Lung (tissue), 12 donors: ENCODE results near the gene TTC4. TPM values are rescaled to one million over a fixed set of nuclear protein-coding genes. Genes with fewer than 3 reads are reported as not detected.

Source experiments
- ATAC-seq: fragments of 200-7000 bp; cut with Tn5 transposase; one replicate; pipeline ENCODE4 v1.9.1; 2020; ENCODE audit warnings: moderate number of reproducible peaks; ENCODE audit not compliant: insufficient read depth, low FRiP score
- DNase-seq, 3 donors: peaks; one replicate each; pipeline ENCODE4 v3.0.0-alpha.2; 2013 to 2017
- H3K27ac ChIP-seq, 2 donors: one replicate each; pipeline ENCODE4 v1.5.1; 2013; ENCODE audit warnings: mild to moderate bottlenecking in 2 of 2, moderate library complexity in 2 of 2, control low read depth in 1 of 2, inconsistent platforms in 1 of 2, low read depth in 1 of 2, low read length in 1 of 2
- H3K27me3 ChIP-seq, 3 donors: one replicate each; pipeline ENCODE4 v1.5.1; 2013; ENCODE audit warnings: low read length in 2 of 3; ENCODE audit not compliant: control insufficient read depth in 3 of 3, insufficient read depth in 3 of 3
- H3K36me3 ChIP-seq, 4 donors: one replicate each; pipeline ENCODE4 v1.5.1; 2013; ENCODE audit warnings: low read length in 4 of 4, mild to moderate bottlenecking in 1 of 4, moderate library complexity in 1 of 4; ENCODE audit not compliant: control insufficient read depth in 4 of 4, insufficient read depth in 4 of 4
- H3K4me1 ChIP-seq, 5 donors: one replicate each; pipeline ENCODE4 v1.5.1; 2013; ENCODE audit warnings: low read length in 5 of 5, mild to moderate bottlenecking in 2 of 5, moderate library complexity in 1 of 5; ENCODE audit not compliant: control insufficient read depth in 5 of 5, insufficient read depth in 5 of 5
- H3K4me3 ChIP-seq: one replicate; pipeline ENCODE4 v1.5.1; 2013; ENCODE audit warnings: mild to moderate bottlenecking, control low read depth, moderate library complexity
- H3K9ac ChIP-seq, 2 donors: one replicate each; pipeline ENCODE4 v1.5.1; 2013; ENCODE audit warnings: low read length in 2 of 2, control low read depth in 1 of 2; ENCODE audit not compliant: insufficient read depth in 1 of 2
- H3K9me3 ChIP-seq, 4 donors: one replicate each; pipeline ENCODE4 v1.5.1; 2013; ENCODE audit warnings: low read length in 3 of 4, mild to moderate bottlenecking in 1 of 4, moderate library complexity in 1 of 4; ENCODE audit not compliant: control insufficient read depth in 4 of 4, insufficient read depth in 3 of 4
- CTCF ChIP-seq: IDR thresholded peaks from 2 replicates; pipeline ENCODE4 v1.5.1; 2012; ENCODE audit warnings: mild to moderate bottlenecking; ENCODE audit errors: control extremely low read depth, extremely low read depth
- WGBS, 2 donors: extraction: QIAGEN DNeasy Blood & Tissue Kit; methylation state at CpG; one replicate each; pipeline ENCODE4 v1.1.7; 2013; 5-methylcytosine and 5-hydroxymethylcytosine counted together
- polyA plus RNA-seq, 2 donors: library from polyadenylated mRNA; stranded (reverse); fragments of 200-250 nt; gene quantifications; one replicate each; pipeline ENCODE4 v1.2.1, GENCODE V29; 2013
- total RNA-seq, 2 donors: library from RNA; depleted of rRNA in 1 of 2; stranded (reverse); fragments of >200 nt in 1 of 2; gene quantifications; one replicate each; pipeline ENCODE4 v1.2.1, GENCODE V29; 2014 to 2021
- donor health status: control.
- donor health status: control.
- donor health status: Bipolar disorder and iron deficiency.
- donor health status: healthy.
- donor health status: DM: yes; HTN: yes; CAD: no.

Gene TTC4
- total and polyA plus RNA-seq, 4 donors = 11.6 to 18.4 (median 16.7) TPM

DNA sequence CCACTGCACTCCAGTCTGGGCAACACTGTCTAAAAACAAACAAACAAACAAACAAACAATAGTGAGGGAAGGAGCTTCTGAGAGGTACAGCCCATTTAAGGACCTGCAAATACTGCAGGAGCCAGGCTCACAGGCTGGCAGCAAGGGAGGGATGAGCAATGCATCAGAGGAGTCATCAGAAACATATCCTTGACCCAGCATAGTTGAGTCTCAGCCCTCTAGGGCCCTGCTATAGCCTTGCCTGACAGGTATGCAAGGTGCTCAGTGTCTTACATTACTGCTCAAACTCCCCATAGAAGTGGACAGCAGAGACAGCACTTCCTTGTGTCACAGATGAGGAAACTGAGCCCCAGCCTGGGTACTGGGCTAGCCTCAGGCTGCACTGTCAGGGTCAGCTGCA is 7.3 kb upstream of the TTC4 start:
- Histone ChIP-seq H3K36me3 (peaks cover 0 to 4% (median 0%) of the 10 kb centered on the region in 4 donors), H3K9me3 (no peaks in the 10 kb centered on the region), H3K27ac (no peak overlapping the region), H3K4me1 (no peaks in the 10 kb centered on the region), H3K27me3 (peaks cover 0 to 2% (median 0%) of the 10 kb centered on the region in 3 donors), H3K9ac (no peak overlapping the region), H3K4me3 (no peak overlapping the region)
- no peak for ATAC-seq
- DNase-seq = no peak
- TF ChIP-seq CTCF = no peak

DNA sequence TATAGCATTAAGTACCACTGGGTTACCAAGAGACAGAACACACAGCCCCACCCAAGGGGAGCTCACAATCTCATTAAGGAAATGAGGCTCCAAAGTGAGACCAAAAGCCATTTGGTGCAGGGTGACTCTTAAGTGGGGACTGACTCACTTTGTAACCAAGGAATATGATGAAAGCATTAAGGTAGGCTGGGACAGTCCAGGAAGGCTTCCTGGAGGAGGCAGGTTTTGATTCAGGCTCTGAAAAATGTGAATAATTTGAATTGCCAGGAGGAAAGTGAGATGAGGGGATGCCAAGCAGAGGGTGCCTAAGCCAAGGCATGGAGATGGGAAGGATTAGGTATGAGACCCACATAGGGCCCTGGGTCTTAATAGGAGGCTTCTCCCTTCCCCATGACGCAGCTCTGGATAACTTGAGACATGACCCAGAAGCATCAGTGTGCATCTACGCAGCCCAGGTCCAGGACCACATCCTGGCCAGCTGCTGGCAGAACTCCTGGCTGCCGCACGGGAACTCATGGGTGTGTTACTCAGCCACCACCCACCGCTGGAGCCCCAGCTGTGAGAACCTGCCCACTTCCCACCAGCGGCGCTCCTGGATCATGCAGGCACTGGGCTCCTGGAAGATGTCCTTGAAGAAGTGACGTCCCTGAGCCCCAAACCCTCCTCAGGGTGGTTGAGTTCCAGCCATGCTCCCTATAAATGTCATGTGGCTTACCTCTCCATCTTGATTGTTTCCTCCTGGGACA is 5.9 kb upstream of the TTC4 start:
- Histone ChIP-seq H3K27me3 (peaks cover 0 to 2% (median 0%) of the 10 kb centered on the region in 3 donors), H3K36me3 (no peaks in the 10 kb centered on the region), H3K9me3 (no peaks in the 10 kb centered on the region), H3K4me3 (no peak overlapping the region), H3K4me1 (peaks cover 0 to 2% (median 0%) of the 10 kb centered on the region in 5 donors), H3K9ac (no peak overlapping the region), H3K27ac (no peak overlapping the region)
- DNase-seq (no peak), ATAC-seq (no peak)
- no peak for TF ChIP-seq CTCF
- 80 to 89% methylated on average over 8 of the region's 8 CpGs for WGBS, 2 donors

DNA sequence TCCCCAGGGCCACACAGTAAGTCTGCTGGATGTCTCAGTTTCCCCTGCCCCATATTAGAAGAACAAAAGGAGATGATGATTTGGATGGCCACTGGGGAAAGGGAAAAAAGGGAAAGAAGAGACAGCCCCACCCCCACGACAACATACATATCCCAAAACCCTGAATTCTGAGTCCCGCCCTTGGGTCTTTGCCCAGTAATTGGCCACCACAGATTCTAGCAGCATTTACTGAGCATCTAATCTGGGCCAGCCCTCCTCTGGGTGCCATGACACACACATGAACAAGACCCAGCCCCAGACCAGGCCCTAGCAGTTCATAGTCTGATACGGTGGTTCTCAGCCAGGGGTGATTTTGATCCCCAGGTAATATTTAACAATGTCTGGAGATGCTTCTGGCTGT is 5.2 kb upstream of the TTC4 start:
- H3K9ac ChIP-seq = no peak overlapping the region
- no peak overlapping the region for H3K27ac ChIP-seq
- no peaks in the 10 kb centered on the region for H3K9me3 ChIP-seq
- peaks cover 0 to 5% (median 0%) of the 10 kb centered on the region in 5 donors for H3K4me1 ChIP-seq
- ATAC-seq (no peak), DNase-seq (no peak)
- TF ChIP-seq CTCF = no peak
- H3K36me3 ChIP-seq = no peaks in the 10 kb centered on the region
- H3K27me3 ChIP-seq = peaks cover 0 to 2% (median 0%) of the 10 kb centered on the region in 3 donors
- H3K4me3 ChIP-seq = no peak overlapping the region
- 87 to 90% methylated on average over 3 of the region's 3 CpGs for WGBS, 2 donors
